ENCODE measurements around the gene ANKAR. TPM values are rescaled to one million over a fixed set of nuclear protein-coding genes. Genes with fewer than 3 reads are reported as not detected.
"Not testable (repeated sequence)": the region's sequence is repeated elsewhere in the genome, so short reads cannot be mapped to it uniquely, and the experiment has no call there.

The ANKAR gene
- total RNA-seq, 3 donors from 2014 or later, result 11.5 to 22.1 (median 21.1) TPM

DNA sequence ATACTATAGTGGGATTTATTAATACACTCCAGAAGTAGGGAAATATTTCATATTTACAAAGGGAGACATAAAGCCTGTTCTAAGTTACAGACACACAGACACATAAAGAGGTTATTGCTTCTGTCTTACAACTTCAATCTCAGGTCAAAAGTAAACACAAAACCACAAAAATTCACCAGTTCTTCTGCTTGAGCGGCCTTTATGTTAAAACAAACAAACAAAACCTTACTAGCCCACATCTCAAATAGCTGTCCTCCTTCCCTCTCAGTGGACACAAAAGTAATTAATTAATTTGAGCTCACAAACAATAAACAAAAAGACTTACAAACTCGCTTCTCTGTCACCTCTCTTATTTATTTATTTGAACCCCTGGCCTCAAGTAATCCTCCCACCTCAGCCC lies 14.7 kb upstream of the ANKAR start:
- no peak overlapping the region for H3K27ac ChIP-seq
- DNase-seq (ENCODE audit: low spot score in 2 of 2), result no peak
- no peaks in the 10 kb centered on the region for H3K27me3 ChIP-seq
- peaks cover 0 to 6% of the 10 kb centered on the region in 2 donors for H3K4me1 ChIP-seq
- intact Hi-C loops (cut with DNase I; ENCODE audit: low total_unique reads), result no loop called here
- TF ChIP-seq POLR2AphosphoS5 (IDR thresholded peaks at IDR 0.05) (no peak), POLR2A (IDR thresholded peaks at IDR 0.05) (no peak)
- TF ChIP-seq, protein P1, sequence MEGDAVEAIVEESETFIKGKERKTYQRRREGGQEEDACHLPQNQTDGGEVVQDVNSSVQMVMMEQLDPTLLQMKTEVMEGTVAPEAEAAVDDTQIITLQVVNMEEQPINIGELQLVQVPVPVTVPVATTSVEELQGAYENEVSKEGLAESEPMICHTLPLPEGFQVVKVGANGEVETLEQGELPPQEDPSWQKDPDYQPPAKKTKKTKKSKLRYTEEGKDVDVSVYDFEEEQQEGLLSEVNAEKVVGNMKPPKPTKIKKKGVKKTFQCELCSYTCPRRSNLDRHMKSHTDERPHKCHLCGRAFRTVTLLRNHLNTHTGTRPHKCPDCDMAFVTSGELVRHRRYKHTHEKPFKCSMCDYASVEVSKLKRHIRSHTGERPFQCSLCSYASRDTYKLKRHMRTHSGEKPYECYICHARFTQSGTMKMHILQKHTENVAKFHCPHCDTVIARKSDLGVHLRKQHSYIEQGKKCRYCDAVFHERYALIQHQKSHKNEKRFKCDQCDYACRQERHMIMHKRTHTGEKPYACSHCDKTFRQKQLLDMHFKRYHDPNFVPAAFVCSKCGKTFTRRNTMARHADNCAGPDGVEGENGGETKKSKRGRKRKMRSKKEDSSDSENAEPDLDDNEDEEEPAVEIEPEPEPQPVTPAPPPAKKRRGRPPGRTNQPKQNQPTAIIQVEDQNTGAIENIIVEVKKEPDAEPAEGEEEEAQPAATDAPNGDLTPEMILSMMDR (IDR thresholded peaks at IDR 0.05), result no peak
- H3K4me3 ChIP-seq, result no peak overlapping the region
- no peaks in the 10 kb centered on the region for H3K36me3 ChIP-seq
- no peaks in the 10 kb centered on the region for H3K9me3 ChIP-seq

DNA sequence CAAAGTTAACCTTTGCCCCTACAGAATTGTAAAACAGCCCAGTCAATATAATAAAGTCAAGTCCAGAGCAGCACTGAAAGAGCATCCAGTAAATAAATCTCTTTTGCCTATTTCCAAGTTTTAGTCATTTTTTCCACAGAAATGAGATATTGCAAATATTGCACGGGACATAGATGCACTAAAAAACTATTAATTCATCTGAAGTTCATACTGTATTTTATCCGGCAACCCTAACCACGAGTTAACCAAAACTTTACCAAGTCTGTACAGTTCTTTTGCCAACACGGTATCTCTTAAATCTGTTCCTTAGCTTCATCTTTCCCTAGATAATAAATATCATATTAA lies 13.7 kb upstream of the ANKAR start:
- Histone ChIP-seq H3K4me3 (peak overlapping the region in 1 of 3 donors; percentile 96), H3K27me3 (no peaks in the 10 kb centered on the region), H3K4me1 (peaks cover 0 to 6% of the 10 kb centered on the region in 2 donors), H3K27ac (peak overlapping the region in 1 of 2 donors; percentile 96), H3K36me3 (no peaks in the 10 kb centered on the region), H3K9me3 (no peaks in the 10 kb centered on the region)
- intact Hi-C loops (cut with DNase I; ENCODE audit: low total_unique reads), result no loop called here
- DNase-seq (ENCODE audit: low spot score in 2 of 2), result no peak
- no peak for TF ChIP-seq POLR2AphosphoS5 (IDR thresholded peaks at IDR 0.05)
- no peak for TF ChIP-seq POLR2A (IDR thresholded peaks at IDR 0.05)
- TF ChIP-seq, protein P1 (IDR thresholded peaks at IDR 0.05), result no peak

DNA sequence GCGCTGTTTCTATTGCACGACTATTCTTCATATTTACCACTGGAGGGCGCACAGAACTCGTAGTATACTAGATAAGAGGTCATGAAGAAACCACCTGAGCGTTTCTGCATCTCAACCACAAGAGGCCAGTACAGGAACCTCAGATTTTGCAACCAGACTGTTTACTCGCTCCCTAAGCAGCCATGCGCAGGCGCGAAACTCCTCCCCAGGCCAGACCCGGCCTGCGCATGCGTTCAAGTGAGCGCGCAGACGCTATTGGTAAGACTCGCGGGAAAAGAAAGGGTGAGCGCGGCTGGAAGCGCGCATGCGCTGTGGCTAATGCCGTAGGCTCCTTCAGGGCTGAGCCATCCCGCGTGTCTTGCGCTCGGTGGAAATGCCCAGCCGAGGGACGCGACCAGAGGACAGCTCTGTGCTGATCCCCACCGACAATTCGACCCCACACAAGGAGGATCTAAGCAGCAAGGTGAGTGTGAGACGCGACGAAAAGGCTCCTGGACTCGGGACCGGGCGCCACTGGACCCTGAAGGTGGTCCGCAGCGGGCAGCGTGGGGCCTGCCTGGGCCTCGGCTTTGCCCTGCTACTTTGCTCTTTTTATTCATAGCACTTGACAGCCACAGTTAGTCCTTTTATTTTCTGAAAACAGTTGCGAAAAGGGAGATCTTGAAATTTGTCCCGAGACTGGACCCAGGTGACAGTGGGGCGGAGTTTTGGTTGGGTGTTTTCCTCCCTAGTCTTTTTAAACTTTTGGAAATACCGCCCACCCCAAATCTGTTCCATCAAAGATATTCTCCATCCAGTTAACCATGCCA lies 13.1 kb upstream of the ANKAR start, which contains the start of gene ASNSD1:
Gene ASNSD1 (plus strand): TSS at position 312 of the 809 bp plus-strand sequence. CDS start 4,674 bp downstream, outside the sequence.
- Histone ChIP-seq H3K27me3 (no peaks in the 10 kb centered on the region), H3K4me1 (peaks cover 0 to 6% of the 10 kb centered on the region in 2 donors), H3K27ac (peak within 1 kb of the TSS; percentile 93 to 96), H3K9me3 (no peaks in the 10 kb centered on the region), H3K36me3 (no peaks in the 10 kb centered on the region), H3K4me3 (peak within 1 kb of the TSS; percentile 75 to 96 (median 93))
- TF ChIP-seq POLR2AphosphoS5 (IDR thresholded peaks at IDR 0.05) (peak; percentile 86 to 97 (median 91)), POLR2A (IDR thresholded peaks at IDR 0.05) (peak; percentile 89)
- TF ChIP-seq, protein P1 (IDR thresholded peaks at IDR 0.05), result peak; percentile 94 to 100 (median 99)
- peak; percentile 97 to 99 for DNase-seq (ENCODE audit: low spot score in 2 of 2)
- intact Hi-C loops (cut with DNase I; ENCODE audit: low total_unique reads), result no loop called here

DNA sequence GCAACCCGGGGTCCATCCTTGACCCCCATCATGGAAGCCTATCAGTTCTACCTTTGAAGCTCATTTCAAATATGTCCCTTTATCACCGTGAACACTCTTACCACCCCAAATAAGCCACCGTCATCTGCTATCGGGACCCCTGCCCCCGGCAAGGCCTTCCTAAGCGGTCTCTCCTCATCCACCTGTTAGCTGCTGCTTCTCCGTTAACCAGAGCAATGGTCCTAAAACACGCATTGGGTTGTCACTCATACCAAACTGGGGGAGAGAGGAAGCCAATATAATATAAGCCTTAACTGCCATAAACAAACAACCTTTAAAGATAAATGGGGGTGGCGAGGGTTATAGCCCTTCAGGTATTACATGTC lies 12.5 kb upstream of the ANKAR start:
- peak overlapping the region; percentile 93 to 96 for H3K27ac ChIP-seq
- H3K4me3 ChIP-seq, result peak overlapping the region; percentile 75 to 96 (median 93)
- H3K27me3 ChIP-seq, result no peaks in the 10 kb centered on the region
- intact Hi-C loops (cut with DNase I; ENCODE audit: low total_unique reads), result no loop called here
- TF ChIP-seq POLR2AphosphoS5 (IDR thresholded peaks at IDR 0.05) (no peak), POLR2A (IDR thresholded peaks at IDR 0.05) (no peak)
- TF ChIP-seq, protein P1 (IDR thresholded peaks at IDR 0.05), result no peak
- H3K9me3 ChIP-seq, result no peaks in the 10 kb centered on the region
- DNase-seq (ENCODE audit: low spot score in 2 of 2), result no peak
- no peaks in the 10 kb centered on the region for H3K36me3 ChIP-seq
- peaks cover 0 to 6% of the 10 kb centered on the region in 2 donors for H3K4me1 ChIP-seq

DNA sequence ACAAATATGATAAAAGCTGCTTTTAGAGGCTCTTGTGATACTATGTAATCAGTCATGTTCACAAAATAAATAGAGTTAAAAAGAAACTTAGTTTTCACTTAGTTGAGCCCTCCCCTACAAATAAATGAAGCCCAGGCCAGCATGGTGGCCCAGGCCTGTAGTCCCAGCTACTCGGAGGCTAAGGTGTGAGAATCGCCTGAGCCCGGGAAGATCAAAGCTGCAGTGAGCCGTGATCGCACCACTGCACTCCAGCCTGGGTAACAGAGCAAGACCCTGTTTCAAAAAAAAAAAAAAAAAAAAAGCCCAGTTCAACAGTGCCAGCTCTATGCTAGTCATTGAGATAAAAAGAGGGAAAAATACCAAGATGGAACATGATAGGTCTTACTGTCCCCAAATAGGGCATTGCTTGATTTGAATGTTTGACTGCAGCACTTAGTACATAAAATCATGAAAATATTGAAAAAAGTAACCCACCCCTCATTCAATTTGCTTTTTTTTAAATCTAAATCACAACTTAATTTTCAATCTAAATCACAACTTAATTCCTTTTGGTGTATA lies 11.7 kb upstream of the ANKAR start:
- Histone ChIP-seq H3K4me1 (peaks cover 0 to 6% of the 10 kb centered on the region in 2 donors), H3K36me3 (no peaks in the 10 kb centered on the region), H3K4me3 (peak overlapping the region; percentile 75 to 96 (median 93)), H3K9me3 (no peaks in the 10 kb centered on the region), H3K27me3 (no peaks in the 10 kb centered on the region), H3K27ac (peak overlapping the region in 1 of 2 donors; percentile 96)
- intact Hi-C loops (cut with DNase I; ENCODE audit: low total_unique reads), result no loop called here
- DNase-seq (ENCODE audit: low spot score in 2 of 2), result no peak
- TF ChIP-seq POLR2AphosphoS5 (IDR thresholded peaks at IDR 0.05) (no peak), POLR2A (IDR thresholded peaks at IDR 0.05) (no peak)
- TF ChIP-seq, protein P1 (IDR thresholded peaks at IDR 0.05), result no peak

DNA sequence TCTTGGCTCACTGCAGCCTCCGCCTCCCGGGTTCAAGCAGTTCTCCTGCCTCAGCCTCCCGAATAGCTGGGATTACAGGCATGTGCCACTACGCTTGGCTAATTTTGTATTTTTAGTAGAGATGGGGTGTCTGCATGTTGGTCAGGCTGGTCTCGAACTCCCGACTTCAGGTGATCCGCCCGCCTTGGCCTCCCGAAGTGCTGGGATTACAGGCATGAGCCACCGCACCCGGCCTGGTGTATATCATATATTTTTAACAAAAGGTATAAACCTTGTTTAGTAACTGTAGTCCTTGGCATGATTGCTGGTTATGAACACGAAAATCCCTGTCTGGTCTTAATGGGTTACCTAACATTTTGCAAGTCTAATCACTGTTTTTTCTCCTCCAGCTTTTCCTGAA lies 11.2 kb upstream of the ANKAR start:
- H3K27ac ChIP-seq; H3K36me3 ChIP-seq; H3K4me1 ChIP-seq; H3K9me3 ChIP-seq; intact Hi-C loops (cut with DNase I; ENCODE audit: low total_unique reads); H3K27me3 ChIP-seq; DNase-seq (ENCODE audit: low spot score in 2 of 2); H3K4me3 ChIP-seq: not testable (repeated sequence)
